CD4-positive, CD25-positive, alpha-beta regulatory T cell (primary cell): Measurements from ENCODE around the gene ZBTB38. TPM values are rescaled to one million over a fixed set of nuclear protein-coding genes. Genes with fewer than 3 reads are reported as not detected.

Source experiments
- ATAC-seq, 2 donors: fragments of 150-1000 bp; cut with Tn5 transposase; one replicate each; pipeline ENCODE4 v1.10.0; 2021; ENCODE audit warnings: low read depth in 2 of 2, moderate number of reproducible peaks in 2 of 2, moderate library complexity in 1 of 2
- DNase-seq, 3 donors: peaks; one replicate each; pipeline versions ENCODE4 v3.0.0 to v3.0.0-alpha.2; 2012 to 2022; ENCODE audit warnings: mixed read lengths in 1 of 3
- H3K27ac ChIP-seq: one replicate; pipeline ENCODE4 v1.7.0; 2013; ENCODE audit warnings: mild to moderate bottlenecking, low read length; ENCODE audit not compliant: insufficient read depth, poor library complexity, severe bottlenecking
- H3K27me3 ChIP-seq: one replicate; pipeline ENCODE4 v1.7.0; 2013; ENCODE audit warnings: low read length; ENCODE audit not compliant: control insufficient read depth, insufficient read depth
- H3K36me3 ChIP-seq: one replicate; pipeline ENCODE4 v1.7.0; 2013; ENCODE audit warnings: mild to moderate bottlenecking, low read length, moderate library complexity; ENCODE audit not compliant: control insufficient read depth, insufficient read depth
- H3K4me1 ChIP-seq: 2 replicates; pipeline ENCODE4 v1.7.0; 2013; ENCODE audit warnings: mild to moderate bottlenecking, low read length; ENCODE audit not compliant: insufficient read depth, control insufficient read depth, poor library complexity, severe bottlenecking
- H3K4me3 ChIP-seq: one replicate; pipeline ENCODE4 v1.7.0; 2013; ENCODE audit warnings: low read depth, mild to moderate bottlenecking, low read length, moderate library complexity
- H3K9me3 ChIP-seq, 2 experiments: 1 replicate in 1 of 2; 2 replicates in 1 of 2; pipeline ENCODE4 v1.7.0; 2013; ENCODE audit warnings: low read length in 2 of 2, mild to moderate bottlenecking in 1 of 2, moderate library complexity in 1 of 2; ENCODE audit not compliant: control insufficient read depth in 2 of 2
- H3K27ac Mint-ChIP-seq, 3 donors: one replicate each; pipeline ENCODE4 v1.8.0; 2020 to 2022; ENCODE audit warnings: mild to moderate bottlenecking in 3 of 3, mixed read lengths in 3 of 3, moderate library complexity in 2 of 3
- H3K27me3 Mint-ChIP-seq: one replicate; pipeline ENCODE4 v1.8.0; 2022; ENCODE audit warnings: mild to moderate bottlenecking, mixed read lengths
- H3K36me3 Mint-ChIP-seq: one replicate; pipeline ENCODE4 v1.8.0; 2020; ENCODE audit warnings: mixed read lengths
- H3K4me1 Mint-ChIP-seq, 4 donors: one replicate each; pipeline ENCODE4 v1.8.0; 2020 to 2022; ENCODE audit warnings: mixed read lengths in 4 of 4, mild to moderate bottlenecking in 1 of 4
- H3K4me3 Mint-ChIP-seq, 4 donors: one replicate each; pipeline ENCODE4 v1.8.0; 2020 to 2022; ENCODE audit warnings: mild to moderate bottlenecking in 4 of 4, mixed read lengths in 4 of 4, moderate library complexity in 3 of 4
- H3K9me3 Mint-ChIP-seq, 7 donors: one replicate each; pipeline ENCODE4 v1.8.0; 2020 to 2022; ENCODE audit warnings: mixed read lengths in 7 of 7, mild to moderate bottlenecking in 3 of 7, moderate library complexity in 2 of 7
- polyA plus RNA-seq, 4 donors: library from polyadenylated mRNA; unstranded; fragments of 300-500 nt; fragmentation: Illumina TruSeq; gene quantifications; one replicate each; pipeline ENCODE4 v1.2.3, GENCODE V29; 2021
- total RNA-seq: library from RNA; stranded (reverse); gene quantifications from one replicate; pipeline ENCODE4 v1.2.3, GENCODE V29; 2022

The ZBTB38 gene
- total and polyA plus RNA-seq, 5 donors from 2014 or later: 65.0 to 148 (median 96.7) TPM

DNA sequence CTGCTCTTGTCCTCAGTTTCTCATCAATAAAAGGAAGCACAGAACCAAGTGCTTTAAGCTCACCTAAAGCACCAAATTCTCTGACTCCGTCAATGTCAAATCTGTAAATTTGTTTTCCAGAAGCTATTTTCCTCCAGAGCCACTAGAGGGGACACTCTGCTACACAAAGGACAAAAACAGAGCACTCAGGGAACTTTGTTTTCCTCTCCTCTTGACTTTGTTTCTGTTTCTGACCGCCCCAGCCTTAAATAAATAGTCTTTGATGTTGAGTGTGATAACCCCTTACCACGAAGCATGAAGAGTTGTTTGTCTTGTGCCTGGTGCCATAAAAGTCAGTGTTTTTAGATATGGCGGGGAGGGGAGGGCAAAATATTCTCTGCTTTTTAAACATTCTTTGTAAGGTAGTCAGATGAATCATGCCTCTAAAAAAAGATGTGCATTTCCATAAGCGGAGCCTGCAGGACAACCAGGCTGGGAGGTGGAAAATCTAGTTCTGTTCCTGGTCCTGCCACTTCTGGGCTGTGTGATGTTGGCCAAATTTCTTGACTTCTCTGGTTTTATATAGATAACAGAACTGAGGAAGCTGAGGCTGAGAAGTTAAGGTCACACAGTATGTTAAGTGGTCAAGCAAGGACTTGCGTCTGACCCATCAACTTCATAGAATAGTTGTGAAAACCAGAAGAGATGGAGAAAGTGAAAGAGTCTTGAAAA lies 7.3 kb upstream of the ZBTB38 start:
- Mint-ChIP-seq H3K9me3 (no peaks in the 10 kb centered on the region), H3K27ac (peak overlapping the region; percentile 42 to 86 (median 83)), H3K27me3 (no peaks in the 10 kb centered on the region), H3K4me1 (peaks cover 10 to 15% (median 11%) of the 10 kb centered on the region in 4 donors), H3K36me3 (no peaks in the 10 kb centered on the region), H3K4me3 (peak overlapping the region; percentile 12 to 58 (median 36))
- peaks cover 12% of the 10 kb centered on the region for H3K4me1 ChIP-seq
- no peaks in the 10 kb centered on the region for H3K36me3 ChIP-seq
- H3K4me3 ChIP-seq: peak overlapping the region; percentile 66
- no peaks in the 10 kb centered on the region for H3K9me3 ChIP-seq
- DNase-seq (peak in 2 of 3 donors; percentile 60 to 78), ATAC-seq (peak; percentile 65 to 71)
- H3K27me3 ChIP-seq: no peaks in the 10 kb centered on the region
- H3K27ac ChIP-seq: no peak overlapping the region

DNA sequence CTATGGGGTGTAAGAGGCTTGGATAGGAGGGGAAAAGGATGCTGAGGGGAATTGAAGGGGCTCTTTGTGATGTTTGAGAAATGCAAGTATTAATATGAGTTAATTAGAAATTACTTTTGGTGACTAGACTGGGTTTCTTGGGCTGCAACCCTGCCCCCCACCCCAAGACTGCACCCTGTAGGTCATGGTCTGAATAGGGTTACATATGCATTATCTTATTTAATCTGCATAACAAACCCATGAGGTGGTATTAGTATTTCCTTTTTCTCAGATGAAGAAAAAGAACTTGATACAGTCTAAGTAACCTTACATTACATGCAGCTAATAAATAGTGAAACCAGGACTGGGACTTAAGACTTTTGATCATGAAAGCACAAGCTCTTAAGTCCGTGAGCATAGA lies 5.6 kb upstream of the ZBTB38 start:
- H3K36me3 ChIP-seq: no peaks in the 10 kb centered on the region
- H3K27ac ChIP-seq: no peak overlapping the region
- H3K4me3 ChIP-seq: no peak overlapping the region
- H3K4me3 Mint-ChIP-seq: no peak overlapping the region
- H3K27ac Mint-ChIP-seq: no peak overlapping the region
- H3K36me3 Mint-ChIP-seq: no peaks in the 10 kb centered on the region
- no peaks in the 10 kb centered on the region for H3K9me3 ChIP-seq
- no peaks in the 10 kb centered on the region for H3K9me3 Mint-ChIP-seq
- no peak for DNase-seq
- no peaks in the 10 kb centered on the region for H3K27me3 Mint-ChIP-seq
- H3K4me1 ChIP-seq: peaks cover 12% of the 10 kb centered on the region
- H3K4me1 Mint-ChIP-seq: peaks cover 10 to 15% (median 11%) of the 10 kb centered on the region in 4 donors
- H3K27me3 ChIP-seq: no peaks in the 10 kb centered on the region
- no peak for ATAC-seq

DNA sequence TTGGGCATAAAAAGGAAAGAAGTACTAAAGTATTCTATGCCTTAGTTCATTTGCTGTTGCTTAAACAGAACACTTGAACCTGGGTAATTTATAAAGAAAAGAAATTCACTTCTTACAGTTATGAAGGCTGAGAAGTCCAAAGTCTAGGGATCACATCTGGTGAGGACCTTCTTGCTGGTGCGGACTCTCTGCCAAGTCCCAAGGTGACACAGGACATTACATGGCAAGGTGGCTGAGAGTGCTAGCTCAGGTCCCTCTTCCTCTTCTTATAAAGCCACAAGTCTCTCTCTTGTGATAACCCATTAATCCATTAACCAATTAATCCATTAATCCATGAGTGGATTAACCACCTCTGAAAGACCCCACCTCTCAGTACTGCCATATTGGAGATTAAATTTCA lies 3.1 kb upstream of the ZBTB38 start:
- Mint-ChIP-seq H3K27me3 (no peaks in the 10 kb centered on the region), H3K4me1 (peaks cover 10 to 18% (median 15%) of the 10 kb centered on the region in 4 donors), H3K4me3 (no peak overlapping the region), H3K36me3 (no peaks in the 10 kb centered on the region), H3K27ac (no peak overlapping the region), H3K9me3 (peaks cover 0 to 2% (median 0%) of the 10 kb centered on the region in 7 donors)
- Histone ChIP-seq H3K4me3 (no peak overlapping the region), H3K36me3 (no peaks in the 10 kb centered on the region), H3K9me3 (no peaks in the 10 kb centered on the region), H3K4me1 (peaks cover 12% of the 10 kb centered on the region), H3K27me3 (no peaks in the 10 kb centered on the region), H3K27ac (no peak overlapping the region)
- no peak for ATAC-seq
- no peak for DNase-seq

DNA sequence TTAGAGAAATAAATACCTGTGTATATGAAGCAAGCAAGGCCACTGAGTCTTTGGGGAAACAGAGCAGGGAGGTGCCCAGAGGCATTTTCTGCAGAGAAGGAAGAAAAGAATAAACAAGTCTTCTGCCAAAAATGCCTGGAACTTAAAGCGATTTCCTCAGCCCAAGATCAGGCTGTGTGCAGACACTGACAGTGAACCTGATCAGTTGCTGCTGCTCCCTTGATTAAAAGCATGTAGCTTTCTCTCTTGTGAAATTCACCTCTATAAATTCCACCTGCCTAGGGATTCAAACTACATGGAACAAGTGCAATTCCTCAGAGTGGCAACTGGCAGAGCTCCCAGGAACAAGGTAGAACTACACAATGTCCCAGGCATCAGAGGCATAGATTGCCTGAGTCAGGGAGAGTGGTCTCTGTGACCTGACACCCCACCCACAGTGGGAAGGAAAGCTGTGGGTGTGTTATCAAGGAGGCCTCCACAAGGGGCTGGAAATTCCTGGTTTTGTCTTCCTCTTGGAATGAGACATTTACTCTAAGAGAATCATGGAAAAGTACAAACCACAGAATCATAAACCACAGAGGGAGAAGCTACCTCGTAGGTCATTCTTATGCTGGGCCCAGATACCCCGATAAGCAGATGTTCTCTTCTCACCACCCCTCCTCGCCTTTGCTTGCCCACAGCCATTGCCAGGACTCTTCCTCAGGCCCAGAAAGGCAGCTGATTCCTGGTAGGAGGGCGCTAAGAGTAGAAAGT lies 1.8 kb upstream of the ZBTB38 start:
- no peak overlapping the region for H3K4me3 Mint-ChIP-seq
- H3K9me3 Mint-ChIP-seq: peaks cover 0 to 3% (median 0%) of the 10 kb centered on the region in 7 donors
- Histone ChIP-seq H3K36me3 (no peaks in the 10 kb centered on the region), H3K27me3 (no peaks in the 10 kb centered on the region), H3K27ac (no peak overlapping the region), H3K9me3 (no peaks in the 10 kb centered on the region), H3K4me3 (no peak overlapping the region), H3K4me1 (peaks cover 2% of the 10 kb centered on the region)
- H3K4me1 Mint-ChIP-seq: peaks cover 6 to 11% (median 8%) of the 10 kb centered on the region in 4 donors
- no peaks in the 10 kb centered on the region for H3K36me3 Mint-ChIP-seq
- no peaks in the 10 kb centered on the region for H3K27me3 Mint-ChIP-seq
- ATAC-seq (no peak), DNase-seq (no peak)
- H3K27ac Mint-ChIP-seq: no peak overlapping the region

DNA sequence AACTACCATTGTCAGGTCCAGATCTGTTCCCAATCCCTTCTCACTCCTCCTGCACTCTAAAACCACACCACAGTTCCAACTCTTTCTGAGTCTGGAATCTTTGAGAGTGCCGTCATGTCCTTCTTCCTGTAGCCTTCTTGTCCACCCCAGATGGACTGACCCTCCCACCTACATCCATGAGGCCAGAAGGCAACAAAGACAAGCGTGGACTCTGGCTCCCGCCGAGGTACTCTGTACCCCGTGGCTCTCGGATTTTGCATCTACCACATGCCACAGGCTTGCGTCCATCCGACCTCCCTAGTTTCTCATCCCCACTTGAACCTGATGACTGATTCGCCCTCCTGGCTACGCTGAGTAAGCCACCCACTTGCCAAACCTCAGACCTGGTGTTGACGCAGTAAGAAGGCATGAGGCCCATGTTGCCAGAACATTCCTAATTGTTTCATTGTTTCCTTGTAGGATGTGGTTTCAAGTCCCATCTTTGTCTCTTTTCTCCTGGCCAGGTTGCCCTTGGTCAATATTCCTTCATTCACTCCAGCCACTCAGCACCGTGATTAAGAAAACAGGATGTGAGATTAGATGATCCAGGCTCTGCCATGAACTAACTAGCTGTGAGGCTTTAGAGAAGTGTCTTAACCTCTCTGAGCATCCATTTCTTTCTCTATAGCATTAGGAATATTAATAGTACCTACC lies 1.1 kb upstream of the ZBTB38 start:
- Mint-ChIP-seq H3K4me1 (peaks cover 5 to 8% (median 6%) of the 10 kb centered on the region in 4 donors), H3K27me3 (no peaks in the 10 kb centered on the region), H3K36me3 (no peaks in the 10 kb centered on the region), H3K27ac (peak overlapping the region in 1 of 3 donors; percentile 19), H3K4me3 (no peak overlapping the region), H3K9me3 (peaks cover 0 to 3% (median 0%) of the 10 kb centered on the region in 7 donors)
- Histone ChIP-seq H3K27me3 (no peaks in the 10 kb centered on the region), H3K4me3 (no peak overlapping the region), H3K4me1 (no peaks in the 10 kb centered on the region), H3K9me3 (no peaks in the 10 kb centered on the region), H3K36me3 (no peaks in the 10 kb centered on the region), H3K27ac (no peak overlapping the region)
- DNase-seq (no peak), ATAC-seq (no peak)

DNA sequence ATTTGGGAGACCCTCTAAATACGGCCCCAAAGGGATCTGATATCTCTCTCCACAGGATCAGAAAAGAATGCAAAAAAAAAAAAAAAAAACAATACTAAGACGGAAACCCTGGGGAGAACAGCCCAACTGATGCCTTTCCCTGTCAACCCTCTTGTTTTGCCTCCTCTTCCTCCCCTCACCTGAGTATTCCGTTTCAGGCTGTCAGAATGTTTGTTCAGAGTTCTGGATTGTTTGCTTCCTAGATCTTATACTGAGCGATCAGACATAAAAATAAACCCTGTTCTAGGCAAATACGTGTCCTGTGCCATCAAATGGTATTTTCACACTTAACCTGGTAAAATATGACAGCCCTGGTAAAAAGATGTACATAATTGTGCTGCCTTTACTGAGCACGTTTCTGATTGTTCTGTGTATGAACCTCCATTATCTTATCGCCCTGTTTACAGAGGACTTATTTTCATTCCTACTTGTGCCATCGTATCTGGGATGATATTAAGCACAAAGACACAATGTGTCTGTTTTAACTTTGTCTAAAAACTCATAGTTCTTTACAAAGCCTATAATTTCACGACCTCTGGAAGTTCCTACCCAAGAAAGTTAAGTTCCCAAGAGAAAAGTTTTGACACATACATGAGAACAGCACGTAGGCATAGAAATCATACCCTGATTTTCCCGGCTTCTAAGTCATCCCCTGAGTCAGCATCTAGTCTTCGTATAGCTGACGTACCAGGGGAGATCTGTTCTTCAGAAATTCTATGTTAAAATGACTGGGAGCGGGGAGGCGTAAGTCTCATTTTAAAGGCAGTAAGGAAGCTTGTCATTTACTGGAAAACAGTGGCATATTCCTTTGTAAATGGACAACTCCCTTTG lies 856 bp downstream of the ZBTB38 start:
- H3K27ac ChIP-seq: no peak overlapping the region
- H3K27ac Mint-ChIP-seq: no peak overlapping the region
- no peak for ATAC-seq
- H3K36me3 Mint-ChIP-seq: no peaks in the 10 kb centered on the region
- H3K36me3 ChIP-seq: no peaks in the 10 kb centered on the region
- no peaks in the 10 kb centered on the region for H3K9me3 ChIP-seq
- no peak for DNase-seq
- H3K4me1 ChIP-seq: no peaks in the 10 kb centered on the region
- H3K4me1 Mint-ChIP-seq: peaks cover 6 to 10% (median 10%) of the 10 kb centered on the region in 4 donors
- no peaks in the 10 kb centered on the region for H3K27me3 ChIP-seq
- no peak overlapping the region for H3K4me3 Mint-ChIP-seq
- H3K4me3 ChIP-seq: no peak overlapping the region
- H3K9me3 Mint-ChIP-seq: peaks cover 0 to 3% (median 0%) of the 10 kb centered on the region in 7 donors
- no peaks in the 10 kb centered on the region for H3K27me3 Mint-ChIP-seq

DNA sequence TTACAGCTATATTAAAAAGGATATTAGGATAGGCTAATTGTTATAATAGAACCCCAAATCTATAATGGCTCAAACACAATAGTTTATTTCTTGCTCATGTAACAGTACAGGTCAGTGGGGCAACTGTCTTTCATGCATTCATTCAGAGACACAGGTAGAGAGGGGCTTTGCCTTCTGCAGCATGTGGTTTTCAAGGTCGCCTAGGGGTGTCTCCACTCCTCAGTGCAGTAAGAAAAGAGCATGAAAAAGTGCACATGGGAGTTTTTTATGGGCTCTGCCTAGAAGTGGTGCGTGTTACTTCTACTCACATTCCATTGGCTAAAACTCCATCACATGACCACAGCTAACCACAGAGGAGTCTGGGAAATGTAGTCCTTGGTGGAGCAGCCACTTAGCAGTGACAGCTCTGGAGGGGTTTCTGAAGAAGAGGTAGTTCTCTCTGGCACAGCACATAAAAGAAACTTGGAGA lies 1.8 kb downstream of the ZBTB38 start:
- Histone ChIP-seq H3K36me3 (no peaks in the 10 kb centered on the region), H3K27me3 (no peaks in the 10 kb centered on the region), H3K27ac (no peak overlapping the region), H3K4me1 (no peaks in the 10 kb centered on the region), H3K9me3 (no peaks in the 10 kb centered on the region), H3K4me3 (no peak overlapping the region)
- DNase-seq: peak; percentile 56 to 94 (median 85)
- no peaks in the 10 kb centered on the region for H3K36me3 Mint-ChIP-seq
- H3K4me1 Mint-ChIP-seq: peaks cover 6 to 17% (median 10%) of the 10 kb centered on the region in 4 donors
- H3K27ac Mint-ChIP-seq: peak overlapping the region in 2 of 3 donors; percentile 32 to 72
- H3K27me3 Mint-ChIP-seq: no peaks in the 10 kb centered on the region
- ATAC-seq: peak; percentile 99
- H3K9me3 Mint-ChIP-seq: peaks cover 0 to 3% (median 0%) of the 10 kb centered on the region in 7 donors
- peak overlapping the region in 1 of 4 donors; percentile 11 for H3K4me3 Mint-ChIP-seq
